Suprapubic skin (tissue), 3 donors: ENCODE data around the gene ZNF841.

ENCODE experiments used
- POLR2A ChIP-seq, 2 donors: fragments of 450-650 bp; IDR thresholded peaks; one replicate each; pipeline ENCODE4 v1.6.1; 2017; ENCODE audit warnings: antibody characterized with exemption in 2 of 2, mild to moderate bottlenecking in 2 of 2, moderate library complexity in 2 of 2
- TF ChIP-seq, protein P1 (sequence below), 2 donors: fragments of 200-600 bp in 1 of 2; fragments of 450-650 bp in 1 of 2; sonication (generic) in 1 of 2; IDR thresholded peaks; one replicate each; pipeline ENCODE4 v1.5.1; 2016 to 2019; ENCODE audit warnings: antibody characterized with exemption in 2 of 2, mild to moderate bottlenecking in 1 of 2, moderate library complexity in 1 of 2

DNA sequence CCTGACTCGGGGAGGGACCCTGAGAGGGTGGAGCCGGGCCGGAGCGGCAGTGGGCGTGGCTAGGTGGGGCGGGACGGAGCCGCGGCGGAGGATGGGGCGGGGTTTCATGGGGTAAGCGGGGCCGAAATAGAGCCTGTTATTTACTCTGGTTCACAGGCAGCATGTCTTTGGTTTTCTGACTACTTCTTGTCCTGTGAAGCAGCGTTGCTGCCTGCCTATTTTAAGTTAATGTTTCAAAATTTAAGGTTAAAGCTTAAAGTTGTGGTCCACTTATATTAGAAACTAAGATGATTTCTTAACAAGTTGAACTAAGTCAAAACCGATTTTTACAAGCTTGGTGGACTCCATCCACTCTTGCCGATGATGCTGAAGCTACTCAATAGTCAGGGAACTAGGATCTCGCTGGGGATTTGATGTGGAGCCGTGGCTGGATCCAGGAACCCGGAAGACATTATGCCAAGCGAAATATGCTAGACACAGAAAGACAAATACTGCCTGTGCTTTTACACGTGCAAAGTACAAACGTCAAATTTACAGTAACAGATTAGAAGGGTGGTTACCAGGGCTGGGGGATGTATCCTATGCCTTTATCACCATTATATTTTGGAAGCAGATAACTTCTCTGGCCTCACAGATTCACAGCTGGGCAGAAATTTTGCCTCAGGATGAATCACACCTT lies 44.6 kb upstream of the ZNF841 start:
- TF ChIP-seq, protein P1, sequence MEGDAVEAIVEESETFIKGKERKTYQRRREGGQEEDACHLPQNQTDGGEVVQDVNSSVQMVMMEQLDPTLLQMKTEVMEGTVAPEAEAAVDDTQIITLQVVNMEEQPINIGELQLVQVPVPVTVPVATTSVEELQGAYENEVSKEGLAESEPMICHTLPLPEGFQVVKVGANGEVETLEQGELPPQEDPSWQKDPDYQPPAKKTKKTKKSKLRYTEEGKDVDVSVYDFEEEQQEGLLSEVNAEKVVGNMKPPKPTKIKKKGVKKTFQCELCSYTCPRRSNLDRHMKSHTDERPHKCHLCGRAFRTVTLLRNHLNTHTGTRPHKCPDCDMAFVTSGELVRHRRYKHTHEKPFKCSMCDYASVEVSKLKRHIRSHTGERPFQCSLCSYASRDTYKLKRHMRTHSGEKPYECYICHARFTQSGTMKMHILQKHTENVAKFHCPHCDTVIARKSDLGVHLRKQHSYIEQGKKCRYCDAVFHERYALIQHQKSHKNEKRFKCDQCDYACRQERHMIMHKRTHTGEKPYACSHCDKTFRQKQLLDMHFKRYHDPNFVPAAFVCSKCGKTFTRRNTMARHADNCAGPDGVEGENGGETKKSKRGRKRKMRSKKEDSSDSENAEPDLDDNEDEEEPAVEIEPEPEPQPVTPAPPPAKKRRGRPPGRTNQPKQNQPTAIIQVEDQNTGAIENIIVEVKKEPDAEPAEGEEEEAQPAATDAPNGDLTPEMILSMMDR (IDR thresholded peaks at IDR 0.05), result no peak
- TF ChIP-seq POLR2A (IDR thresholded peaks at IDR 0.05), result no peak
